ENCODE data around the gene THOP1. TPM values are rescaled to one million over a fixed set of nuclear protein-coding genes. Genes with fewer than 3 reads are reported as not detected.

Gene THOP1
- total RNA-seq, 1 donor from 2014 or later = 79.0 TPM

- Histone ChIP-seq H3K4me3 (ENCODE audit: low read depth, low read length) (no peak overlapping the region), H3K36me3 (ENCODE audit: control insufficient read depth, insufficient read depth, low read length) (peaks cover 1% of the 10 kb centered on the region), H3K27me3 (ENCODE audit: control insufficient read depth, insufficient read depth, low read length) (no peaks in the 10 kb centered on the region)
- DNase-seq (ENCODE audit: low read depth) = no peak
- TF ChIP-seq CTCF (IDR thresholded peaks at IDR 0.05; ENCODE audit: insufficient read depth, low read length, poor library complexity, severe bottlenecking) = no peak
These were observed 25.3 kb upstream of the THOP1 start for GRCh38 chr19:2759965-2760364.

- DNase-seq (ENCODE audit: low read depth) = no peak
- no peak for TF ChIP-seq CTCF (IDR thresholded peaks at IDR 0.05; ENCODE audit: insufficient read depth, low read length, poor library complexity, severe bottlenecking)
- H3K36me3 ChIP-seq (ENCODE audit: control insufficient read depth, insufficient read depth, low read length) = peaks cover 1% of the 10 kb centered on the region
- no peaks in the 10 kb centered on the region for H3K27me3 ChIP-seq (ENCODE audit: control insufficient read depth, insufficient read depth, low read length)
- no peak overlapping the region for H3K4me3 ChIP-seq (ENCODE audit: low read depth, low read length)
These were observed 24.0 kb upstream of the THOP1 start for GRCh38 chr19:2761309-2761677.

GRCh38 chr19:2761876-2762782 is 23.2 kb upstream of the THOP1 start:
- H3K4me3 ChIP-seq (ENCODE audit: low read depth, low read length) = no peak overlapping the region
- peaks cover 1% of the 10 kb centered on the region for H3K36me3 ChIP-seq (ENCODE audit: control insufficient read depth, insufficient read depth, low read length)
- no peaks in the 10 kb centered on the region for H3K27me3 ChIP-seq (ENCODE audit: control insufficient read depth, insufficient read depth, low read length)
- DNase-seq (ENCODE audit: low read depth) = no peak
- no peak for TF ChIP-seq CTCF (IDR thresholded peaks at IDR 0.05; ENCODE audit: insufficient read depth, low read length, poor library complexity, severe bottlenecking)

GRCh38 chr19:2762783-2763496 is 22.4 kb upstream of the THOP1 start:
- Histone ChIP-seq H3K4me3 (ENCODE audit: low read depth, low read length) (no peak overlapping the region), H3K36me3 (ENCODE audit: control insufficient read depth, insufficient read depth, low read length) (peaks cover 1% of the 10 kb centered on the region), H3K27me3 (ENCODE audit: control insufficient read depth, insufficient read depth, low read length) (no peaks in the 10 kb centered on the region)
- DNase-seq (ENCODE audit: low read depth) = no peak
- no peak for TF ChIP-seq CTCF (IDR thresholded peaks at IDR 0.05; ENCODE audit: insufficient read depth, low read length, poor library complexity, severe bottlenecking)

- Histone ChIP-seq H3K4me3 (ENCODE audit: low read depth, low read length) (no peak overlapping the region), H3K36me3 (ENCODE audit: control insufficient read depth, insufficient read depth, low read length) (peaks cover 1% of the 10 kb centered on the region), H3K27me3 (ENCODE audit: control insufficient read depth, insufficient read depth, low read length) (no peaks in the 10 kb centered on the region)
- DNase-seq (ENCODE audit: low read depth) = no peak
- no peak for TF ChIP-seq CTCF (IDR thresholded peaks at IDR 0.05; ENCODE audit: insufficient read depth, low read length, poor library complexity, severe bottlenecking)
These were observed 21.6 kb upstream of the THOP1 start for GRCh38 chr19:2763687-2764086.

All from kidney epithelial cell (primary cell).